Measurements from ENCODE around the gene CLTA.
"Not testable (repeated sequence)": the region's sequence is repeated elsewhere in the genome, so short reads cannot be mapped to it uniquely, and the experiment has no call there.

Gene CLTA

GRCh38 chr9:36191290-36191645 lies 547 bp downstream of the CLTA start:
- DNase-seq: peak; percentile 63 to 64

GRCh38 chr9:36191686-36192085 lies 965 bp downstream of the CLTA start:
- no peak for DNase-seq

GRCh38 chr9:36192196-36192595 lies 1.5 kb downstream of the CLTA start:
- no peak for DNase-seq

GRCh38 chr9:36193023-36193422 lies 2.3 kb downstream of the CLTA start:
- DNase-seq: no peak

GRCh38 chr9:36194326-36195000 lies 3.7 kb downstream of the CLTA start:
- no peak for DNase-seq

- DNase-seq: no peak
These were observed 14.3 kb downstream of the CLTA start for GRCh38 chr9:36204906-36205547.

GRCh38 chr9:36207016-36207415 lies 16.3 kb downstream of the CLTA start:
- DNase-seq: no peak

GRCh38 chr9:36207546-36208012 lies 16.9 kb downstream of the CLTA start:
- DNase-seq: no peak

GRCh38 chr9:36208521-36209253 lies 18.0 kb downstream of the CLTA start:
- no peak for DNase-seq

- DNase-seq: no peak
These were observed 20.0 kb downstream of the CLTA start for GRCh38 chr9:36210722-36211121.

- DNase-seq: no peak
These were observed 20.8 kb downstream of the CLTA start for GRCh38 chr9:36211510-36211909.

GRCh38 chr9:36213387-36213786 lies 22.7 kb downstream of the CLTA start:
- DNase-seq: no peak

- DNase-seq: no peak
These were observed 23.3 kb downstream of the CLTA start for GRCh38 chr9:36213989-36214388.

GRCh38 chr9:36214571-36214970 lies 23.9 kb downstream of the CLTA start:
- DNase-seq: no peak

GRCh38 chr9:36217256-36217968 lies 26.7 kb downstream of the CLTA start:
- DNase-seq: no peak

GRCh38 chr9:36218011-36218410 lies 27.3 kb downstream of the CLTA start:
- DNase-seq: no peak

GRCh38 chr9:36218411-36218901 lies 27.7 kb downstream of the CLTA start:
- DNase-seq: peak in 1 of 2 experiments; percentile 38

GRCh38 chr9:36221667-36222066 lies 30.9 kb downstream of the CLTA start:
- no peak for DNase-seq

GRCh38 chr9:36222449-36222848 lies 31.7 kb downstream of the CLTA start:
- DNase-seq: no peak

- DNase-seq: no peak
These were observed 46.5 kb downstream of the CLTA start for GRCh38 chr9:36237230-36237629.

- not testable (repeated sequence) for DNase-seq
These were observed 48.5 kb downstream of the CLTA start for GRCh38 chr9:36239205-36239604.

- DNase-seq: not testable (repeated sequence)
These were observed 49.0 kb downstream of the CLTA start for GRCh38 chr9:36239675-36240074.

GRCh38 chr9:36245906-36246305 lies 55.2 kb downstream of the CLTA start:
- no peak for DNase-seq

Data from activated T-cell treated with anti-CD3 and anti-CD28 coated beads, Interleukin-2, amount 50 U/mL, for 48 hours (primary cell).